ENCODE measurements around the gene ISOC1. TPM values are rescaled to one million over a fixed set of nuclear protein-coding genes. Genes with fewer than 3 reads are reported as not detected.

The ISOC1 gene
- total and polyA plus RNA-seq, 2 experiments from 2014 or later: 33.7 to 34.2 TPM

DNA sequence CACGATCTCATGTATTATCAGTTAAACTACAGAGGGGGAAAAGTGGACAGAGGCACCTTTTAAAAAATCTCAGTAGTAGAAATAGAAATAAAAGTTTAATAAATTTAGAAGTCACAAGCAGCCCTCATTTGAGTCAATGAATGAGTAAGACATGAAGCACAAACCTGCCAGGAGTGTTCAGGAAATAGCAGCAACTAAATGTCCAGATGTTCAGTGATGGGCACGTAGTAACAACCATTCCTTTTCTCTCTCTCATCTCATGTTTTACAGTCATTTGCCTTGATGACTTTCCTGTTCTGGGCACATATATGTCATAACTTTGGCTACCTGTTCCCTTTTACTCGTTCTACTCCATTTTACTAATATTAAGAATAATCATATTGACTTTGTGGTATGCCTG is 17.7 kb downstream of the ISOC1 start (continued):
- TF ChIP-seq REST (IDR thresholded peaks at IDR 0.05; ENCODE audit: unreplicated experiment): no peak
- no peak for TF ChIP-seq CREB1 (CRISPR knock-in tag; IDR thresholded peaks at IDR 0.05; ENCODE audit: low read depth)
- TF ChIP-seq ZNF331 (CRISPR knock-in tag; IDR thresholded peaks at IDR 0.05; ENCODE audit: low read depth): no peak
- no peak for TF ChIP-seq POLR2AphosphoS5 (IDR thresholded peaks at IDR 0.05; ENCODE audit: low read depth)
- no peak for TF ChIP-seq ETS1 (IDR thresholded peaks at IDR 0.05)

DNA sequence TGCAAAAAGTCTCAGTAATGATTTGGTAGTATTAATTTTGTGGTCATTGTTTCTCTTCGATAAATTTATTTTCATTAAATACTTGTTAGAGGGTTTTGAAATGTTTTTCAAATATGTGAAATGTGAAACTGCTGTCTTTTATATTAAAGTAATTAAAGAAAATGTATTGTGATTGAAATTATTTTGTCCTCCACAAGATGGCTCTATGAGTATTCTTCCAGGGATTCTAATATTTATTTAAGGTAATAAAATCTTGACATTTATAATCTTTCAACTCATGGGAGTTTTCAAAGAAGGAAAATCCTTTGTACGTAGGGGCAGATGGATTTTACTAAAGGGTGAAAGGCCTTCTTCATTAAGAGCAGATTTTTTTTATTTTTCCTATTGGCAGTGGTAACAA is 19.3 kb downstream of the ISOC1 start:
- no peak for ATAC-seq
- TF ChIP-seq EZH2 (IDR thresholded peaks at IDR 0.05; ENCODE audit: low read depth, unreplicated experiment) (no peak), REST (IDR thresholded peaks at IDR 0.05; ENCODE audit: unreplicated experiment) (no peak), JUNB (IDR thresholded peaks at IDR 0.05; ENCODE audit: unreplicated experiment) (no peak), NANOG (IDR thresholded peaks at IDR 0.05; ENCODE audit: borderline replicate concordance) (no peak), POLR2AphosphoS5 (IDR thresholded peaks at IDR 0.05; ENCODE audit: low read depth) (no peak), ZNF114 (CRISPR knock-in tag; IDR thresholded peaks at IDR 0.05) (no peak), ETS1 (IDR thresholded peaks at IDR 0.05) (no peak), EZH2phosphoT487 (IDR thresholded peaks at IDR 0.05; ENCODE audit: unreplicated experiment) (no peak), CREB1 (CRISPR knock-in tag; IDR thresholded peaks at IDR 0.05; ENCODE audit: low read depth) (no peak)
- TF ChIP-seq, protein P1, sequence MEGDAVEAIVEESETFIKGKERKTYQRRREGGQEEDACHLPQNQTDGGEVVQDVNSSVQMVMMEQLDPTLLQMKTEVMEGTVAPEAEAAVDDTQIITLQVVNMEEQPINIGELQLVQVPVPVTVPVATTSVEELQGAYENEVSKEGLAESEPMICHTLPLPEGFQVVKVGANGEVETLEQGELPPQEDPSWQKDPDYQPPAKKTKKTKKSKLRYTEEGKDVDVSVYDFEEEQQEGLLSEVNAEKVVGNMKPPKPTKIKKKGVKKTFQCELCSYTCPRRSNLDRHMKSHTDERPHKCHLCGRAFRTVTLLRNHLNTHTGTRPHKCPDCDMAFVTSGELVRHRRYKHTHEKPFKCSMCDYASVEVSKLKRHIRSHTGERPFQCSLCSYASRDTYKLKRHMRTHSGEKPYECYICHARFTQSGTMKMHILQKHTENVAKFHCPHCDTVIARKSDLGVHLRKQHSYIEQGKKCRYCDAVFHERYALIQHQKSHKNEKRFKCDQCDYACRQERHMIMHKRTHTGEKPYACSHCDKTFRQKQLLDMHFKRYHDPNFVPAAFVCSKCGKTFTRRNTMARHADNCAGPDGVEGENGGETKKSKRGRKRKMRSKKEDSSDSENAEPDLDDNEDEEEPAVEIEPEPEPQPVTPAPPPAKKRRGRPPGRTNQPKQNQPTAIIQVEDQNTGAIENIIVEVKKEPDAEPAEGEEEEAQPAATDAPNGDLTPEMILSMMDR (conservative IDR thresholded peaks at IDR 0.05; ENCODE audit: low read depth in 2 of 2): no peak; a peak in 1 of 4 replicates

More for the DNA sequence above, 19.3 kb downstream of the ISOC1 start:
- Mint-ChIP-seq H3K36me3 (ENCODE audit: low read depth) (no peaks in the 10 kb centered on the region), H3K4me3 (no peak overlapping the region), H3K27ac (no peak overlapping the region; the same call in 1 of the 2 replicates), H3K4me1 (peaks cover 31% of the 10 kb centered on the region), H3K9me3 (no peaks in the 10 kb centered on the region), H3K27me3 (ENCODE audit: insufficient read depth, low read depth, poor library complexity) (peaks cover 2% of the 10 kb centered on the region)
- DNase-seq (ENCODE audit: low spot score): no peak
- Histone ChIP-seq H3F3A (replicated peaks; ENCODE audit: low read depth) (no peaks in the 10 kb centered on the region), H4K20me1 (replicated peaks; ENCODE audit: insufficient read depth) (no peaks in the 10 kb centered on the region), H3K4me3 (no peak overlapping the region), H2AFZ (no peak overlapping the region), H3K4me1 (ENCODE audit: insufficient read depth) (peaks cover 14% of the 10 kb centered on the region), H3K36me3 (ENCODE audit: insufficient read depth) (no peaks in the 10 kb centered on the region), H3K4me2 (no peak overlapping the region), H3K27ac (ENCODE audit: low read depth) (no peak overlapping the region), H3K79me2 (replicated peaks; ENCODE audit: insufficient read depth) (no peaks in the 10 kb centered on the region), H3K9me2 (ENCODE audit: insufficient read depth) (no peaks in the 10 kb centered on the region), H3K27me3 (ENCODE audit: insufficient read depth) (no peaks in the 10 kb centered on the region)

Data from GM23338 (cell line).